Progenitor cell of endocrine pancreas (in vitro differentiated cells): ENCODE results near the gene PARN. TPM values are rescaled to one million over a fixed set of nuclear protein-coding genes. Genes with fewer than 3 reads are reported as not detected.

Experiments
- DNase-seq: peaks from one replicate; pipeline ENCODE4 v3.0.0; 2021; ENCODE audit warnings: low spot score; ENCODE audit not compliant: unreplicated experiment
- H3K27ac Mint-ChIP-seq: 2 replicates; pipeline ENCODE4 v1.8.0; 2021; ENCODE audit warnings: mild to moderate bottlenecking, moderate library complexity, mixed read lengths
- H3K27me3 Mint-ChIP-seq: 2 replicates; pipeline ENCODE4 v1.8.0; 2021; ENCODE audit warnings: mixed read lengths
- H3K36me3 Mint-ChIP-seq: 2 replicates; pipeline ENCODE4 v1.8.0; 2022; ENCODE audit warnings: mixed read lengths; ENCODE audit not compliant: insufficient read depth
- H3K4me1 Mint-ChIP-seq: 2 replicates; pipeline ENCODE4 v1.8.0; 2021; ENCODE audit warnings: low read depth, mixed read lengths
- H3K4me3 Mint-ChIP-seq: 2 replicates; pipeline ENCODE4 v1.8.0; 2021; ENCODE audit warnings: low read depth, mild to moderate bottlenecking, moderate library complexity, mixed read lengths
- H3K9me3 Mint-ChIP-seq: 2 replicates; pipeline ENCODE4 v1.8.0; 2021; ENCODE audit warnings: low read depth, mixed read lengths
- total RNA-seq: library from RNA; stranded (reverse); gene quantifications from 2 replicates; pipeline ENCODE4 v1.2.1, GENCODE V29; 2021
- TF ChIP-seq, protein P1 (sequence below): fragments of 200-600 bp; sonication (generic); IDR thresholded peaks from one replicate; pipeline ENCODE4 v1.5.0; 2021; ENCODE audit warnings: antibody characterized with exemption, mild to moderate bottlenecking; ENCODE audit not compliant: unreplicated experiment

Gene PARN
- total RNA-seq, 1 donor from 2014 or later, result 31.4 TPM

DNA sequence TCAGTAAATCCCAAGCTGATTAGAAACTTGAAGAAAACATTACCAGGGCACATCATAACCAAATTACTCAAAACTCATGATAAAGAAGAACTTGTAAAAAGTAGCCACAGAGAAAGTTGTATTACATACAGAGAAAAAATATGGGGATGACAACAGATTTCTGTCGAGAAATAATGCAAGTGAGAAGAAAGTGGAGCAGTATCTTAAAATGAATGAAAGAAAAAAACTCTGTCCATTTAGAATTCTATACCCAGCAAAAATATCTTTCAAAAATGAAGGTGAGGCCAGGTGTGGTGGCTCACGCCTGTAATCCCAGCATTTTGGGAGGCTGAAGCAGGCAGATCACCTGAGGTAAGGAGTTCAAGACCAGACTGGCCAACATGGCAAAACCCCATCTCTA is 165.9 kb downstream of the PARN start:
- no peaks in the 10 kb centered on the region for H3K27me3 Mint-ChIP-seq
- H3K4me1 Mint-ChIP-seq, result peaks cover 2% of the 10 kb centered on the region
- H3K27ac Mint-ChIP-seq, result no peak overlapping the region
- no peak overlapping the region for H3K4me3 Mint-ChIP-seq
- no peak for DNase-seq
- H3K36me3 Mint-ChIP-seq, result peaks cover 13% of the 10 kb centered on the region
- H3K9me3 Mint-ChIP-seq, result peaks cover 11% of the 10 kb centered on the region
- TF ChIP-seq, protein P1, sequence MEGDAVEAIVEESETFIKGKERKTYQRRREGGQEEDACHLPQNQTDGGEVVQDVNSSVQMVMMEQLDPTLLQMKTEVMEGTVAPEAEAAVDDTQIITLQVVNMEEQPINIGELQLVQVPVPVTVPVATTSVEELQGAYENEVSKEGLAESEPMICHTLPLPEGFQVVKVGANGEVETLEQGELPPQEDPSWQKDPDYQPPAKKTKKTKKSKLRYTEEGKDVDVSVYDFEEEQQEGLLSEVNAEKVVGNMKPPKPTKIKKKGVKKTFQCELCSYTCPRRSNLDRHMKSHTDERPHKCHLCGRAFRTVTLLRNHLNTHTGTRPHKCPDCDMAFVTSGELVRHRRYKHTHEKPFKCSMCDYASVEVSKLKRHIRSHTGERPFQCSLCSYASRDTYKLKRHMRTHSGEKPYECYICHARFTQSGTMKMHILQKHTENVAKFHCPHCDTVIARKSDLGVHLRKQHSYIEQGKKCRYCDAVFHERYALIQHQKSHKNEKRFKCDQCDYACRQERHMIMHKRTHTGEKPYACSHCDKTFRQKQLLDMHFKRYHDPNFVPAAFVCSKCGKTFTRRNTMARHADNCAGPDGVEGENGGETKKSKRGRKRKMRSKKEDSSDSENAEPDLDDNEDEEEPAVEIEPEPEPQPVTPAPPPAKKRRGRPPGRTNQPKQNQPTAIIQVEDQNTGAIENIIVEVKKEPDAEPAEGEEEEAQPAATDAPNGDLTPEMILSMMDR, result no peak

DNA sequence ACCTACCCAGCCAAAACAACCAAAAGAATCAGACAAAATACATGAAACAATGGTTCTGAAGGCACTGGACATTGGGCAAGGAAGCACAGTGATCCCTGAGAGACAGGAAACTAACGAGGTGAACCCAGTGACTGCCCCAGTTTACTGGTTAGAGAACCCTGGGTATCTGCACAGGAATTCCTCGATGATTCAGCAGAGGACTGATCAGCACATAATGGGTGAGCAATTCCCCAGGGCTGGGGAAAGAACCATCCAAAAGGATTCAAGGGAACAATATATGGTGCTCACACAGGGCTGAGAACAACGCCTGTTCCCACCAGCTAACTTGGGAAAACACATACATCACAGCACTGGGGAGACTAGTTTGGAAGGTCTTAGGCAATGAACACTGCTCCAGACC is 167.2 kb downstream of the PARN start:
- DNase-seq, result no peak
- no peak overlapping the region for H3K27ac Mint-ChIP-seq
- peaks cover 11% of the 10 kb centered on the region for H3K9me3 Mint-ChIP-seq
- H3K4me3 Mint-ChIP-seq, result no peak overlapping the region
- peaks cover 9% of the 10 kb centered on the region for H3K4me1 Mint-ChIP-seq
- TF ChIP-seq, protein P1, result no peak
- H3K36me3 Mint-ChIP-seq, result peaks cover 13% of the 10 kb centered on the region
- no peaks in the 10 kb centered on the region for H3K27me3 Mint-ChIP-seq

- TF ChIP-seq, protein P1, result no peak
- H3K4me3 Mint-ChIP-seq, result no peak overlapping the region
- no peaks in the 10 kb centered on the region for H3K27me3 Mint-ChIP-seq
- H3K4me1 Mint-ChIP-seq, result peaks cover 11% of the 10 kb centered on the region
- H3K27ac Mint-ChIP-seq, result no peak overlapping the region
- DNase-seq, result no peak
- H3K36me3 Mint-ChIP-seq, result peaks cover 13% of the 10 kb centered on the region
- peaks cover 11% of the 10 kb centered on the region for H3K9me3 Mint-ChIP-seq
Observed at GRCh38 chr16:14460726-14461125, 169.3 kb downstream of the PARN start.

DNA sequence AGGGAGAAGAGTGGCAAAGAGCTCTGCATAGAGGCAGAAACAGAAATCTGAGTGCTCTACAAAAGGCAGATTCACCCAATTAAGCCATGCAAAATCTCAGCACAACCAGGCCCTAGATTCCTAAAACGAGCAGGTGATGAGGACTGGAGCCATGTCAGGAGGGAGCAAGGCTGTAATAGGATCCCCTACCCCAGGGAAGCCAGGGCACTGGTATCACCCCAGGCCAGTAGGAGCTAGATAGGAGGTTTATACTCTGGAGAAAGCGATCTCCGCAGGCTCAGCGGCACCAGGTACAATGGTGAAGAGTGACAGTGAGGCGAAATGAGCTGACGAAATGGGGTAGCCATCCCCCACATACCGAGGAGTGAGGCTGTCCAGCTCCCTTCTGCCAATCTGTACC is 171.5 kb downstream of the PARN start:
- no peak for DNase-seq
- TF ChIP-seq, protein P1, result no peak
- peaks cover 7% of the 10 kb centered on the region for H3K36me3 Mint-ChIP-seq
- no peaks in the 10 kb centered on the region for H3K27me3 Mint-ChIP-seq
- no peak overlapping the region for H3K4me3 Mint-ChIP-seq
- no peak overlapping the region for H3K27ac Mint-ChIP-seq
- H3K9me3 Mint-ChIP-seq, result peaks cover 7% of the 10 kb centered on the region
- peaks cover 9% of the 10 kb centered on the region for H3K4me1 Mint-ChIP-seq

DNA sequence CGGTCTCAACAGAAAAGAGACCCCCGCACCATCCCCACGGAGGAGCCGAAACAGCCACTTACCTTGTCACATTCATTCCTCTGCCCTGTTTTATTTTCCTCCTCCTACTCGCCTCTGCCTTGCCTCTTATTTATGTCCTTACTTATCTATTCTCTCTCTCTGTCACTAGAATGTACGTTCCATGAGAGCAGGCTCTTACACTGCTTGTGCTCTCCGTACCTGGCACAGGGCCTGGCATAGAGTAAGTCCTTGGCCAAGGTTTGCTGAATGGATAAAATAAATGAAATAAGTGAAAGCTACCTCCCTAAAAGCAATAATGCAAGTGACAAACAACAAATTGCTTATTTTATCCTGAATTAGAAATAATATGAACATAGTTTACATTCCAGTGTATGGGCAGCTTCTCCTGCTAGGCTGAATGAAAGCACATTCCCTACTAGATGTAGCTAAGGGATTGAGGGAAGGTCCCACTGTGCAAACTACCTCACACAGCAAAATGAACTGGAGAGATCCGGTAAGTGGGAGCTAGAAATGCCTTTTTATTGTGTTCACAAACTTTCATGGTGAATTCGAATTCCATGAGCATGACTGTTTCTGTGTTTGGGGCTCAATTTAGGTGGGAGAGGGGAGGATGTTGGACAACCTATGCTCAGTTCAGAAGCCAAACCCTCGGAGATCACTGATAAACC is 173.1 kb downstream of the PARN start:
- H3K4me1 Mint-ChIP-seq, result peaks cover 9% of the 10 kb centered on the region
- no peaks in the 10 kb centered on the region for H3K36me3 Mint-ChIP-seq
- no peak for DNase-seq
- no peaks in the 10 kb centered on the region for H3K9me3 Mint-ChIP-seq
- TF ChIP-seq, protein P1, result no peak
- no peak overlapping the region for H3K4me3 Mint-ChIP-seq
- H3K27ac Mint-ChIP-seq, result no peak overlapping the region
- no peaks in the 10 kb centered on the region for H3K27me3 Mint-ChIP-seq
